SK-N-SH (cell line): ENCODE data around the gene ACTR3. TPM values are rescaled to one million over a fixed set of nuclear protein-coding genes. Genes with fewer than 3 reads are reported as not detected.

Experiments used
- CTCF ChIA-PET: fragments of 300-600, 350-600 bp; formaldehyde crosslinking; extraction: SDS; loops from one replicate; lab custom pipeline; 2021; lab: Yijun Ruan, JAX
- POLR2A ChIA-PET: fragments of 350-600 bp; sonication (Branson Sonifier 250); formaldehyde crosslinking; extraction: SDS; loops from one replicate; lab custom pipeline; 2020; ENCODE audit warnings: antibody characterized with exemption, inconsistent platforms; lab: Yijun Ruan, JAX
- DNase-seq: peaks from one replicate; pipeline ENCODE4 v3.0.0; 2012
- H2AFZ ChIP-seq: fragments of 200-600 bp; sonication (generic); 2 replicates; pipeline ENCODE4 v1.8.1; 2016; ENCODE audit warnings: antibody characterized with exemption, mild to moderate bottlenecking, low read depth
- H3F3A ChIP-seq: fragments of 200-600 bp; sonication (generic); replicated peaks from 2 replicates; pipeline ENCODE3; 2016; ENCODE audit warnings: antibody characterized with exemption, mild to moderate bottlenecking; ENCODE audit not compliant: insufficient read depth
- H3K27ac ChIP-seq, 2 experiments: fragments of 200-500 bp in 1 of 2; fragments of 200-600 bp in 1 of 2; sonication (Bioruptor generic) in 1 of 2; sonication (generic), shearing (Covaris generic) in 1 of 2; 2 replicates each; pipeline versions ENCODE4 v1.5.1 to v1.6.1; 2014 to 2016; ENCODE audit warnings: low read depth in 2 of 2, inconsistent platforms in 1 of 2, low read length in 1 of 2, mild to moderate bottlenecking in 1 of 2, mixed read lengths in 1 of 2
- H3K27me3 ChIP-seq: fragments of 200-600 bp; sonication (generic), shearing (Covaris generic); 2 replicates; pipeline ENCODE4 v1.6.1; 2016; ENCODE audit warnings: mixed run types; ENCODE audit not compliant: insufficient read depth
- H3K36me3 ChIP-seq, 2 experiments: fragments of 200-500 bp in 1 of 2; fragments of 200-600 bp in 1 of 2; sonication (Bioruptor generic) in 1 of 2; sonication (generic) in 1 of 2; replicated peaks in 1 of 2; 2 replicates each; pipeline versions ENCODE3 to v1.5.1; 2014 to 2016; ENCODE audit warnings: low read length in 1 of 2, mild to moderate bottlenecking in 1 of 2; ENCODE audit not compliant: insufficient read depth in 2 of 2, control insufficient read depth in 1 of 2
- H3K4me1 ChIP-seq, 2 experiments: fragments of 200-500 bp in 1 of 2; fragments of 200-600 bp in 1 of 2; sonication (Bioruptor generic) in 1 of 2; sonication (generic), shearing (Covaris generic) in 1 of 2; 2 replicates each; pipeline versions ENCODE4 v1.5.1 to v1.6.1; 2014 to 2016; ENCODE audit warnings: low read depth in 1 of 2, low read length in 1 of 2, mixed run types in 1 of 2; ENCODE audit not compliant: insufficient read depth in 2 of 2, control insufficient read depth in 1 of 2
- H3K4me2 ChIP-seq: fragments of 200-600 bp; sonication (generic), shearing (Covaris generic); 2 replicates; pipeline ENCODE4 v1.6.1; 2017; ENCODE audit warnings: mixed run types
- H3K4me3 ChIP-seq, 2 experiments: fragments of 200-500 bp in 1 of 2; fragments of 200-600 bp in 1 of 2; sonication (Bioruptor generic) in 1 of 2; sonication (generic), shearing (Covaris generic) in 1 of 2; 2 replicates each; pipeline versions ENCODE4 v1.5.1 to v1.8.1; 2014 to 2016; ENCODE audit warnings: low read depth in 2 of 2, inconsistent platforms in 1 of 2, low read length in 1 of 2, mild to moderate bottlenecking in 1 of 2, mixed read lengths in 1 of 2, moderate library complexity in 1 of 2
- H3K79me2 ChIP-seq: fragments of 200-600 bp; sonication (generic); 2 replicates; pipeline ENCODE4 v1.8.1; 2017; ENCODE audit warnings: mild to moderate bottlenecking; ENCODE audit not compliant: insufficient read depth
- H3K9ac ChIP-seq: fragments of 200-600 bp; sonication (generic); 2 replicates; pipeline ENCODE4 v1.6.1; 2017; ENCODE audit warnings: mixed run types
- H3K9me2 ChIP-seq: fragments of 200-600 bp; sonication (generic); 2 replicates; pipeline ENCODE4 v1.6.1; 2017; ENCODE audit warnings: mixed run types
- H3K9me3 ChIP-seq: fragments of 200-600 bp; sonication (generic); 2 replicates; pipeline ENCODE4 v1.6.1; 2017; ENCODE audit warnings: mixed run types, mild to moderate bottlenecking, moderate library complexity
- H4K20me1 ChIP-seq: fragments of 200-600 bp; sonication (generic); 2 replicates; pipeline ENCODE4 v1.6.1; 2017; ENCODE audit warnings: mild to moderate bottlenecking, mixed run types; ENCODE audit not compliant: insufficient read depth
- EP300 ChIP-seq, 2 experiments: IDR thresholded peaks; 2 replicates each; pipeline versions ENCODE4 v1.4.0 to v1.6.1; 2012; ENCODE audit warnings: borderline replicate concordance in 1 of 2, low read depth in 1 of 2, low read length in 1 of 2
- FOSL2 ChIP-seq: IDR thresholded peaks from 2 replicates; pipeline ENCODE4 v1.4.0; 2012; ENCODE audit warnings: low read depth, mild to moderate bottlenecking, moderate library complexity, borderline replicate concordance
- MXI1 ChIP-seq: IDR thresholded peaks from 2 replicates; pipeline ENCODE4 v1.6.1; 2012; ENCODE audit warnings: mild to moderate bottlenecking, low read depth, low read length, improper control_type of control experiment
- NFIC ChIP-seq: IDR thresholded peaks from 2 replicates; pipeline ENCODE4 v1.4.0; 2012; ENCODE audit warnings: borderline replicate concordance
- NRF1 ChIP-seq: IDR thresholded peaks from 2 replicates; pipeline ENCODE4 v1.6.1; 2012; ENCODE audit warnings: low read depth, mild to moderate bottlenecking, low read length
- RAD21 ChIP-seq: IDR thresholded peaks from 2 replicates; pipeline ENCODE4 v1.6.1; 2012; ENCODE audit warnings: mild to moderate bottlenecking, low read length
- RCOR1 ChIP-seq: fragments of 150-350 bp; IDR thresholded peaks from 2 replicates; pipeline ENCODE4 v1.6.1; 2017; ENCODE audit warnings: antibody characterized with exemption, low read length
- RFX5 ChIP-seq: IDR thresholded peaks from 2 replicates; pipeline ENCODE4 v1.6.1; 2012; ENCODE audit warnings: mild to moderate bottlenecking, improper control_type of control experiment, low read length
- RXRA ChIP-seq: IDR thresholded peaks from 2 replicates; pipeline ENCODE4 v1.4.0; 2012; ENCODE audit warnings: low read depth, mild to moderate bottlenecking, borderline replicate concordance
- SMC3 ChIP-seq: IDR thresholded peaks from 2 replicates; pipeline ENCODE4 v1.6.1; 2012; ENCODE audit warnings: low read depth, low read length, improper control_type of control experiment
- TCF12 ChIP-seq: IDR thresholded peaks from 2 replicates; pipeline ENCODE4 v1.4.0; 2012
- TEAD4 ChIP-seq: IDR thresholded peaks from 2 replicates; pipeline ENCODE4 v1.4.0; 2012; ENCODE audit warnings: mild to moderate bottlenecking, borderline replicate concordance; ENCODE audit not compliant: insufficient read depth
- YY1 ChIP-seq: IDR thresholded peaks from 2 replicates; pipeline ENCODE4 v1.4.0; 2012; ENCODE audit warnings: low read depth, mild to moderate bottlenecking
- WGBS: methylation state at CpG from one replicate; pipeline ENCODE4 v1.1.6; 2017; ENCODE audit warnings: low lambda C conversion rate; 5-methylcytosine and 5-hydroxymethylcytosine counted together
- polyA plus RNA-seq, 3 experiments: library from polyadenylated mRNA; depleted of rRNA; stranded (reverse); fragments of >200 nt; gene quantifications; 2 replicates each; pipeline ENCODE4 v1.2.3, GENCODE V29; 2012
- TF ChIP-seq, protein P1 (sequence below): IDR thresholded peaks from 2 replicates; pipeline ENCODE4 v1.4.0; 2012; ENCODE audit warnings: low read depth, borderline replicate concordance
- TF ChIP-seq, protein P2 (sequence below): IDR thresholded peaks from 2 replicates; pipeline ENCODE4 v1.4.0; 2012; ENCODE audit warnings: low read depth
- TF ChIP-seq, protein P3 (sequence below): fragments of 150-350 bp; IDR thresholded peaks from 2 replicates; pipeline ENCODE4 v1.6.1; 2017; ENCODE audit warnings: antibody characterized with exemption, low read length, low read depth, borderline replicate concordance
- TF ChIP-seq, protein P4 (sequence below): IDR thresholded peaks from 2 replicates; pipeline ENCODE4; 2012

Gene ACTR3
- polyA plus RNA-seq, 1 of the 3 experiments (the other 2 are of a cell fraction), result 90.8 TPM

DNA sequence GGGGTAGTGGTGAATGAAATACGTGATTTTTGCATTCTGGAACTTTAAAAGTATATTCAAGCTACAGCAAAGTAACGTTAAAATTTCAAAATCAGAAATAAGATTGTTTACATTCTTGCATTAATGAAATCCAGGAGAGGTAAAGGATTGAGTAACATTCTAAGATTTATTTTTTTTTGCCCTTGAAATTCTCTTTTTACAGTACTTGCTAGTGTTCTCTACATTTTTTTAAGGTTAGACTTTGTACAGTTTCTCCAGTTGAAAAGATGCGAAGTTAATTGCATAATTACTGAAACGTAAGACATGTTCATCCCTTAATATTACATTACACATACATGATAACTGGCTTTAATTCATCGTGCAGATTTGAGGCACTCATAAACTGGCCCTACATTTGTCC, 74.5 kb downstream of the ACTR3 start:
- Histone ChIP-seq H3K4me2 (no peak overlapping the region), H2AFZ (no peak overlapping the region), H4K20me1 (peaks cover 12% of the 10 kb centered on the region; the same call in 1 of the 2 replicates), H3K79me2 (peaks cover 16% of the 10 kb centered on the region; the same call in 1 of the 2 replicates), H3K36me3 (peaks cover 26 to 63% of the 10 kb centered on the region in 2 experiments), H3K9ac (no peak overlapping the region), H3K4me1 (no peaks in the 10 kb centered on the region; a peak in 2 of 4 replicates), H3K4me3 (no peak overlapping the region), H3F3A (peaks cover 22% of the 10 kb centered on the region), H3K9me3 (no peaks in the 10 kb centered on the region), H3K9me2 (no peaks in the 10 kb centered on the region), H3K27ac (no peak overlapping the region), H3K27me3 (no peaks in the 10 kb centered on the region)
- TF ChIP-seq NRF1 (no peak), FOSL2 (no peak), RXRA (no peak), RFX5 (no peak), YY1 (no peak), TCF12 (no peak), TEAD4 (no peak), NFIC (no peak), SMC3 (no peak), EP300 (IDR thresholded peaks at IDR 0.05; ENCODE audit: borderline replicate concordance in 1 of 2, low read depth in 1 of 2, low read length in 1 of 2) (no peak)
- TF ChIP-seq, protein P1, sequence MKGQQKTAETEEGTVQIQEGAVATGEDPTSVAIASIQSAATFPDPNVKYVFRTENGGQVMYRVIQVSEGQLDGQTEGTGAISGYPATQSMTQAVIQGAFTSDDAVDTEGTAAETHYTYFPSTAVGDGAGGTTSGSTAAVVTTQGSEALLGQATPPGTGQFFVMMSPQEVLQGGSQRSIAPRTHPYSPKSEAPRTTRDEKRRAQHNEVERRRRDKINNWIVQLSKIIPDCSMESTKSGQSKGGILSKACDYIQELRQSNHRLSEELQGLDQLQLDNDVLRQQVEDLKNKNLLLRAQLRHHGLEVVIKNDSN, result no peak
- TF ChIP-seq, protein P2, sequence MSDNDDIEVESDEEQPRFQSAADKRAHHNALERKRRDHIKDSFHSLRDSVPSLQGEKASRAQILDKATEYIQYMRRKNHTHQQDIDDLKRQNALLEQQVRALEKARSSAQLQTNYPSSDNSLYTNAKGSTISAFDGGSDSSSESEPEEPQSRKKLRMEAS, result no peak
- TF ChIP-seq, protein P3, sequence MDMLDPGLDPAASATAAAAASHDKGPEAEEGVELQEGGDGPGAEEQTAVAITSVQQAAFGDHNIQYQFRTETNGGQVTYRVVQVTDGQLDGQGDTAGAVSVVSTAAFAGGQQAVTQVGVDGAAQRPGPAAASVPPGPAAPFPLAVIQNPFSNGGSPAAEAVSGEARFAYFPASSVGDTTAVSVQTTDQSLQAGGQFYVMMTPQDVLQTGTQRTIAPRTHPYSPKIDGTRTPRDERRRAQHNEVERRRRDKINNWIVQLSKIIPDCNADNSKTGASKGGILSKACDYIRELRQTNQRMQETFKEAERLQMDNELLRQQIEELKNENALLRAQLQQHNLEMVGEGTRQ, result no peak
- DNase-seq, result no peak
- 81% methylated on average over 5 of the region's 5 CpGs for WGBS
- POLR2A ChIA-PET, result no interaction called here
- CTCF ChIA-PET, result no interaction called here

DNA sequence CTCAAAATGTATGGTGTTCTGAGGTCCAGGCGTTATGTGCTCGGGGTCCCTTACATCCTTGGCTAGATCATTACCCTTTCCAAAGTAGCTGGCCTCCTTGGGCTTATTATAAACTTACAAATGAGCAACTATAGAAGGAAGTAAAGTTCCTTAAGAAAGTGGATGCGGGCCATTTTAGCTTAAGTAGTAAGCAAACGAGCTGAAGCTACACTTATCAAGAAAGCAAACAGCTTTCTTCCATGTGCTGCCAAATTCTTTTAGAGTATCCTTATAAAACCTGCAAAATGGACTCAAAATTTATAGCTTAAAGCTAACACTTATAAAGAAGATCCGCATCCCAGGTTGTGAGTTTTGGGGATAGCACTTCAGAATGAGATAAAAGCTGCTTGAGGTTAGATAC, 75.3 kb downstream of the ACTR3 start:
- CTCF ChIA-PET, result interaction anchor here (0.6 to 1.6 kb wide), 6 partner anchors 12 to 1200 kb away, joined by 3 to 5 read pairs (median 3); no protein-coding TSS in a partner anchor
- Histone ChIP-seq H3K27ac (no peak overlapping the region), H3F3A (peaks cover 19% of the 10 kb centered on the region), H3K36me3 (peaks cover 19 to 62% of the 10 kb centered on the region in 2 experiments), H4K20me1 (peaks cover 12% of the 10 kb centered on the region; the same call in 1 of the 2 replicates), H3K9me2 (no peaks in the 10 kb centered on the region), H3K4me3 (no peak overlapping the region), H2AFZ (no peak overlapping the region), H3K79me2 (peaks cover 8% of the 10 kb centered on the region; the same call in 1 of the 2 replicates), H3K4me1 (no peaks in the 10 kb centered on the region; a peak in 2 of 4 replicates), H3K9ac (no peak overlapping the region), H3K9me3 (no peaks in the 10 kb centered on the region), H3K4me2 (no peak overlapping the region), H3K27me3 (no peaks in the 10 kb centered on the region)
- TF ChIP-seq RAD21 (no peak), MXI1 (no peak), FOSL2 (no peak), RCOR1 (no peak)
- TF ChIP-seq, protein P4, sequence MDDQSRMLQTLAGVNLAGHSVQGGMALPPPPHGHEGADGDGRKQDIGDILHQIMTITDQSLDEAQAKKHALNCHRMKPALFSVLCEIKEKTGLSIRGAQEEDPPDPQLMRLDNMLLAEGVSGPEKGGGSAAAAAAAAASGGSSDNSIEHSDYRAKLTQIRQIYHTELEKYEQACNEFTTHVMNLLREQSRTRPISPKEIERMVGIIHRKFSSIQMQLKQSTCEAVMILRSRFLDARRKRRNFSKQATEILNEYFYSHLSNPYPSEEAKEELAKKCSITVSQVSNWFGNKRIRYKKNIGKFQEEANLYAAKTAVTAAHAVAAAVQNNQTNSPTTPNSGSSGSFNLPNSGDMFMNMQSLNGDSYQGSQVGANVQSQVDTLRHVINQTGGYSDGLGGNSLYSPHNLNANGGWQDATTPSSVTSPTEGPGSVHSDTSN, result no peak
- TF ChIP-seq, protein P1, result no peak
- POLR2A ChIA-PET, result no interaction called here
- no peak for DNase-seq
- WGBS, result 95% methylated on average over 5 of the region's 5 CpGs
